NCI-H1436 treated with DMSO at 0.1 percent for 48 hours (cell line): ENCODE data around the gene NOTCH1.

Experiments
- DNase-seq: peaks from one replicate; lab custom pipeline; 2025; lab: John Stamatoyannopoulos, UW

NOTCH1 gene

DNA sequence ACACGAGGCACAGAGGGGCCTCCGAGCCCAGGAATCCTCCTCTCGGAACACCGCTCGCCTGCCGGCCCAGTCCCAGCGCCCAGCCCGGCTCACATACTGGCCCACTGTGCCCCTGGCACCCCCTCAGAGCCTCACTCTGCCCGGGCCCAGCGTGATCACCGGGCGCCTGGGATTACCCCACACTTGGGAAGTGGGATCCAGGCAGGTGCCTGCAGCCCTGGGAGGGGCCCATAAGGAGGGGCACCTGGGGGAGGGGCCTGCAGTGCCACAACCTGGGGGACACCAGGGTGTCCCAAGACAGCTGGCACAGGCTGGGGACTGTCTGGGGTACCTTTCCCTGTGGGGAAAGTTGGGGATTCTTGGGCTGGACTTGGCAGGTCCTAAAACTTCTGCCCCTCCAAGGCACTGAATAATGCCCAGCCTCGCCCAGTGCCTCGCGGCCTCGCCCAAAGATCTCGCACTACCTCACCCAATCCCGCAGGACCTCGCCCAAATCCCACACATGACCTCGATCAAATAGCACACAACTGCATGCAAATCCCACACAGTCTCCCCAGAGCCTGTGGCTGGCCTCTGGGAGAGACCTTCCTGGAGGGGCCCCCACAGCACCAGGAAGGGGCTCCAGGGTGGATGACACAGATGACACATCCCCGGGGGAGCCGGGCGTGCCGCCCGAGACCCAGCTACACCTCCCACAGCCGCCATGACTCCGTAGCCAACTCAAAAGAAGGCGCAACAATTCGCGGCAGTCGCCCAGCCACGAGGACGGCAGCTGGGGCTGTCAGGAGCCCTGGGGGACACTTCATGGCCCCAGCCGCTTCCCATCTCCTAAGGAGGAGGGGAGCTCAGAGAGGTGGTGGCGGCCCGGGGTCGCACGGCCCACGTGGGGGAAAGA lies 13.7 kb downstream of the NOTCH1 start:
- no peak for DNase-seq

DNA sequence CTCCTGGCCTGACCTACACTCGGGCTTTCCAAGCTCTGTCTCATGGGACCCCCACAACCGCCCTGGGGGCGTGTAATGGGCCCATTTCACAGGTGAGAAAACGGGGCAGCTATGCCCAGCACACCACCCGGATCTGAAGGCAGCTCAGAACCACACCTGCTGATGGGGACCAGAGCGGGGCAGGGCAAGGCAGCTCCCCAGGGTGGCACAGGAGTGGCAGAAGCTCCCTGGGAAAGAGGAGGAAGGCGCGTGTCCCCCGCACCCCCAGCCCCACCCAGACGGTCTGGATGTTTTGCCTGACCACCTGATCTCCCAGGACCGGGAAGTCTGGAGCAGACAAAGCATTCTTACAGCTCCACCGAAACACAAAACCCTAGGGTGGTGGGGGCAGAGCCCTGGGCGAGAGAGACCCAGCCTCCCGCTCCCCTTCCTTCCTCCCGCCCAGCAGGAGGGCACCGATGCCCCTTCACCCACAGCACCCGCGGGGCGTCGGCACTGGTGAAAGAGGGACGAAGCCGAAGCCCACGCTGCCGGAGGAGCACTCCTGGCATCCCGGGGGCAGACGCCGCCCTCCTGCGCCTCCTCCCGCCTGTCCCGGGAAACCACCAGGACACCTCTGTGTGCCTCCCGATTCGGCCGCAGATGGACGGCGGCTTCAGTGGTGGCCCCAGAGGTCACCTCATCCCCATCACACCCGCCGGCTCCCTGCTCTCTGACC lies 14.5 kb downstream of the NOTCH1 start:
- no peak for DNase-seq

DNA sequence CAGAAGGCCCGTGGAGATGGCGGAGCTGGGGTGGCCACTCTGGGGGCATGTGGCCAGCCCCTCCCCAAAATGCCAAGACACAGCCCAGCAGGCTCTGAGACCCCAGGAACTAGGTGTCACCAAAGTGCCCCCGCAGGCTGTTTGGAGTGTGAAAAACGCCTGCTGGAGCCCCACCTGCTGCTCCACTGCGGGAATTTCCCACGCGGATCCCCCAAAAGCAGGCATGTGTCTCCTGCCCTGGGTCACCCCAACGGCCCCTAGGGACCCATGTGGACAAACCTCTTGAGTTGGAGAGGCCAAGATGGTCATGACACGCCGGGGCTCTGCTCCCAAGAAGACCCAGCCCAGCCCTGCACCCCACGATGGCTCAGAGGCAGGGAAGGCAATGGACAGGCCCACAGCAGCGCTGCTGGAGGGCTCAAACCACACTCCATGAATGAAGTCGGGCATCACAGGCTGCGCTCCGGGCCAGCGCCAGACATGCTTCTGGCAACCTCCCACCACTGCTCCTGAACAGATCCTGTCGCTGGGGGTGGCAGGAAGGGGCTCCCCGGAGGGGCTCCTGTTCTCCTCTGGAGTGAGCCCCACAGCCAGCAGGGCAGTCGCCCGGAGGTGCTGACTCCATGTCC lies 15.3 kb downstream of the NOTCH1 start:
- DNase-seq: no peak

DNA sequence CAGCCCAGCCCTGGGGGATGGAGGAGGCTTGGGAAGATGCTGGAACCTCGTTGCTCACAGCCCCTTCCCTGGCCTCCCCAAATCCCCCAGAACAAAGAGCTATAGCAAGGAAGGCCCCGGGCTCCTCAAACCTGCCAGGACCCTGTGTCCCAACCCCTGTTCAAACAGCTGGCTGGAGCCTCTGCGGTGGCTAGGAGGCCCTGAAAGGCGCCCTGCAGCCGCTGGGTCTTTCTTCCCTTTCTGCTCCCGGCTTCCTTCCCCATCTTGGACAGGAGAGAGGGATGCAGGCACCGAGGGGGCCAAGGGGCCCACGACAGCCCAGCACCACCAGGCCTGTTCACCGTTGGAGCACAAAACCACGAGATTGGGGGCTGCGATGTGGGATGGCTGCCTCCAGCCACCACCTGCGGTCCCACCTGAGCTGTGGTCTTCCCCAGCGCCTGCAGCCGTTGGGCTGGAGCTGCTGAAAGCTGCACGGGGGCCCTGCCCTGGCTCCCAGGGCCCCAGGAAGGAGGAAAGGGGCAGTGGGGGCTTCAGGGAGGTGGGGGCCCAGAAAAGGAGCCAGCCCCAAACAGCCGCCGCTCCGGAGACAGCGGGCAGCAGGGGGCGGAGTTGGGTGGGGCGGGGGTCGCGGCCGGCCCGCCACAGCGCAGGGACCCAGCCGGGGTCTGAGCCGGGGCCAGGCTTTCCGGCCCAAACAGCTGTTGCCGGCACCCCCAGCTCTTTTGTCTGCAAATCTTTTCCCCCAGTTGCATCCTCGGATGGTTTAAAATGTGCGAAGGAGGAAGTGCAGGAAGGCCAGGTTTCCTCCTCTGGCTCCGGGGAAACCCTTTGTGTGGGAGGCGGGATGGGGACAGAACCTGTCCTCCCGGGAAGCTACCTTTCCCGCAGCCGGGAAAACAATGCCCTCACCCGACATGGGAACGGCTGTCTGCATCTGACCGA lies 16.1 kb downstream of the NOTCH1 start:
- no peak for DNase-seq

DNA sequence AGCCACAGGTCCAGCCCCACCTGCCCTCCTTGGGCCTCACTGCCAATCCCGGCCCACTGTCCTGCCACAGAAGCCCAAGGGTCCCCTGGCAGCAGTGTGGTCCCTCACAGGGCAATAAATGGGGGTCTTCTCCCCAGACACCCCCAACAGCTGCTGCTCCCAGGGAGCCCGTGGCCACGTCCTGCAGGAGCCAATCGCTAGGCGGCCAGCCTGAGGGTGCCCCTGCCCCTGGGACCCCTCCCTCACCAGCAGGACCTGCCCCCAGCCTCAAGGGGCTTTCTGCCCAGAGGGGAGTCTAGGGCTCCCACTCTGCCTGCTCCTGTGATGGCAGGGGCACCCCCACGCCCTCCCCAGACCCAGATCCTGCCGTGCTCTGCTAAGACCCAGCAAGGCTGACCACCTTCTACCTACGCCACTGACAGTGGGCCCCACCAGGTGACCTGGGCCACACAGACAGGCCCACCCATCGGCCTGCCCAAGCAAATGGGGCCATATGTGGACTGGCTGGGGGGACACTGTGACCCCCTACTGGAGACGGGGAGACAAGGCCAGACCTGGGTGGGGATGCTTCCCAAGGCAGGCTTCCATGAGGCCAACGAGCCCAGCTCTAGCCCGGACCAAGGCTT lies 17.0 kb downstream of the NOTCH1 start:
- no peak for DNase-seq

DNA sequence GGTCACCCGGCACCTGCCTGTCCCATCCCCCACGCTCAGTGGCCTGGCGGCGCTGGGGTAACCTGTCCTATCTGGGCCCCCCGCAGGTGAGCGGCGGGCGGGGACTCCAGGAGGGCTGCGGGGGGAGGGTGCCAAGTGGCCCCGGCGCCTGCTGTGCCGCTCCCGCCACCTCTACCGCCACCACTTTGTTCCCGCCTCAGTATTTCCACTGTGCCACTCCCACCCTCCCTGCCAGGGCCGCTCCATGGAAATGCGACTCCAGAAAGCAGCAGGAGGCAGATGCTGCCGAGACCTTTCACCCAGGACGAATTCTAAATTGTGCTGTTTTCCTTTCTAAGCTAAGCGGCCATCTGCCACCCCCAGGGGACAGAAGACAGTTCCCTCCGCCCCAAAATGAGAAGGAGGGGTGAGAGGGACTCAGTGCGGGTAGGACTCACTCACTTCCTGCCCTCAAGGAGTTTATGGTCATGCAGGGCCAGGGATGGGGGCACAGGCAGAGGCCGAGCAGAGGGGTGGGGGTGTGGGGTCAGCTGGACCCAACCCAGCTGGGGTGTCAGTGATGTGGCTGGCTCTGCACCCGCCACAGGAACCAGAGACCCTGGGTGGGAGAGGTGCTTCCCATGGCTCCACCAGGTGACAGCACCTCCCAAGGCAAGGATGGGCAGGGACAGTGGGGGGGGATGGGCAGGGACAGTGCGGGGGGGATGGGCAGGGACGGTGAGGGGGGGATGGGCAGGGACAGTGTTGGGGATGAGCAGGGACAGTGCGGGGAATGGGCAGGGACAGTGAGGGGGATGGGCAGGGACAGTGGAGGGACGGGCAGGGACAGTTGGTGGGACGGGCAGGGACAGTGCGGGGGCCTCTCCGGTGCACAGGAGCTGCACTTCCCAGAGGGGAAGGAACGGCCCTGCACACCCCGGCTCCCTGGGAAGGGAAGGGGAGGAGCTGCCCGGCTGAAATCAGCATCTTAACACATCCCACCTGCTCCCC lies 17.8 kb downstream of the NOTCH1 start:
- no peak for DNase-seq

DNA sequence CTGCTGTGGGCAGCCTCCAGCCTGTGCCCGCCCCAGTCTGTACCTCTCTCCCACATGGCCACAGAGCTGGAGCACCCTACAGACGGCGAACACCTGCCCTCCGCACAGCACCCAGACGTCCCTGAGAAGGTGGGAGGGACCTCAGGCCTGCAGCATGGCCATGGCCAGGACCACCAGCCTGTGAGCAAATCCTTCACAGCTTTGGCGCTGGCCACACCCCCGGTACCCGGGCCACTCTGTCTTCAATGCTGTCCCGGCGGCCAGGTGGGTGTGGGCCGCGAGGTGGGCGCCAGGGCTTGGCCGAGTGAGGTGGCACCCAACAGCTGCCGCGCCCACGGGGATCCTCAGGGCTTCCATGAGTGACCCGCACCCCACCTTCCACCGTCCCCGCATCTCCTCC lies 18.7 kb downstream of the NOTCH1 start:
- no peak for DNase-seq

DNA sequence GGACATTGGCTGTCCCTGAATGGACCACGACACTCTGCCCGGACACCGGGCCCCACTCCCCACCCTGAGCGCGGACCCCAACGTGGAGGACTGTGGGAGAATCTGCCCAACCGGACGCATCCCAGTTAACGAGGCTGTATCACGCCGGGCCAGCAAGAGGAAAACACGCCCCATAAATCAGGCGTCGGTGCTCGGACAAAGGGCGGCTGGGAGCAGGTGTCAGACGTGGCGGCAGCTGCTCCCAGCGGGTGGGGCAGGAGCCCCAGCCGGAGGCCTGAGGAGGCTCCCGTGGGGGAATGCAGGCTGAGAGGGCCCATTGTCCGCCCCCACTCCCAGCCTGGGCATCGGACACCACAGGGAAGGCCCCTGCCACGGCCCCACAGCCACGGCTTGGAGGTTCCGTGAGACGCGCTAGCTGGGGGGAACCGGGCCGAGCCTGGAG lies 19.2 kb downstream of the NOTCH1 start:
- DNase-seq: no peak

DNA sequence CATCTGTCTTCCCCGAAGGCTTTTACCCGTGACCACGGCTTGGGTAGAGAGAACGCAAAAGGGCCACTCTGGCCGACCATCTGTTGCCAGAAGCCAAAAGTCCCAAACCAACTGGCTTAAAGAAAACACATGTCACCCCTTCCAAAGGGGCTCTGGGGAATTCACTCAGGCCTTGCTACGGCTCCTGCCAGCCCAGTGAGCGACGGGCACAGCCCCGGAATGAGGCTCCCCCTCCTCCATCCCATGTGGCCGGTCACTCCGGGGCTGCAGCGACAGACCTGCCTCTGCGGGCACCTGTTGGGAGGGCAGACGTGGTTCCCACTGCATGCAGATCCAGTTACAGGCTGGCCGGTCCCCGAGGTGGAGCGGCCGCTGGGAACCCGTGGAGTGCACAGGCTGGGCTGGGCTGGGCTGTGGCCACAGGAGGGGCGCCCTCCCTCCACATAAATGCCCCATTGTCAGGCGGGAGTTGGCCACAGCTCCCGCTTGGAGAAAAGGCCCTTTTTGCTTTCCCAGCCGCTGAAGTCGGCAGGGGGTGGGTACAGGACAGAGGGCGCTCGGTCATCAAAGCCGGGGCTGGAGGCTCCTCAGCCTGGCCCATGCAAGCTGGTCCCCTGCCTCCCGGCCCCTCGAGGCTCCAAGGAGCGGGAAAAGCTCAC lies 19.9 kb downstream of the NOTCH1 start:
- DNase-seq: no peak

DNA sequence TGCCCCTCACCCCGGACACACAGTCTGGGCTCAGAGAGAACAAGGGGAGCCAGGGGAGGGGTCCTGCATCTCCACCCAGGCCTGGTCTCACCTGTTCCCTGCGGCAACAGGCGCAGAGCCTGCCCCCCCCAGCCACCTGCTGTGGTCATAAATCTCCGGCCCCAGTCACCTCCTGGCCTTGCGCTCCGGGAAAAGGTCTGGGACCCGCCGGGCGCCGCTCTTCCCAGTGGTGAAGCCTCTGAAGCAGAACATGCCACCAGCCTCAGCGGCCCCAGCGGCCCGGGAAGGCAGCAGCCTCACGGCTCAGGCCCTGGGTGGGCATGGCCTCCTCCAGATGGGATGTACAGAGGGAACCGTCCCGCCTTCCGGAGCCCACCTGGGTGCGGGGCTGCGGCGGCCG lies 20.6 kb downstream of the NOTCH1 start:
- DNase-seq: no peak

DNA sequence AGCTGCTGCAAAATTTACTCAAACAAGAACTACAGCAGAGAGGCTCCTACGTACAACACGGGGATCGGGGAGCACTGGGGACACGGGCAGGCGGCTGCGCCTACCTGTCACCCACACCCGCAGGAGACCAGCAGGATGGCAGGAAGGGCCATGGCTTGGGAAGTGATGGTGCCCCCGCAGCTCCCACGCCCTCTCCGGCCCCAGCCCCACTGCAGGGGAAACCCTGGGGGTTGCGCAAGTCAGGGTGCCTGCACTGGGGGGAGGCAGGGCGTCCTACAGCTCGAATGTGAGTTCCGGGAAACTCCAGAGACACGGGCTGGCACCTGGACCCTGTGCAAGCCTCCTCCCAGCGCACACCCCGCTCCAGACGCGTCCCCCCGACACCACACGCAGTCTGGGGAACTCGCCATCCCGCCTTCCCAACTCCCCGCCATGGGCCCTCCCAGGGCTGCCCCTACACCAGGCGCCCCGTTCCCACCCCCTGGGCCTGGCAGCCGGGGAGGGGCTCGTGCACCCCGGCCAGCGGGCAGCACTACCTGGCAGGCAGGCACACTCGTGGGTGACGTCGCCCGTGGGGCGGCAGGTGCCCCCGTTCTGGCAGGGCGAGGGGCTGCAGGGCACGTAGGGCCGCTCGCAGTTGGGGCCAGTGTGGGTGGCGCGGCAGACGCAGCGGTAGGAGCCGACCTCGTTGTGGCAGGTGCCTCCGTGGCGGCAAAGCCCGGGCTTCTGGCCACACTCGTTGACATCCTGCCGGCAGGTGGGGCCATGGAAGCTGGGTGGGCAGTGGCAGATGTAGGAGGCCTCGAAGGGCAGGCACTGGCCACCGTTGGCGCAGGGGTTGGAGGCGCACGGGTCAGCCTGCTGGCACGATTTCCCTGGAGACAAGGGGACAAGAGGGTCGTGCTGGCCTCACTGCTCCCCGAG lies 23.3 kb downstream of the NOTCH1 start:
- no peak for DNase-seq

DNA sequence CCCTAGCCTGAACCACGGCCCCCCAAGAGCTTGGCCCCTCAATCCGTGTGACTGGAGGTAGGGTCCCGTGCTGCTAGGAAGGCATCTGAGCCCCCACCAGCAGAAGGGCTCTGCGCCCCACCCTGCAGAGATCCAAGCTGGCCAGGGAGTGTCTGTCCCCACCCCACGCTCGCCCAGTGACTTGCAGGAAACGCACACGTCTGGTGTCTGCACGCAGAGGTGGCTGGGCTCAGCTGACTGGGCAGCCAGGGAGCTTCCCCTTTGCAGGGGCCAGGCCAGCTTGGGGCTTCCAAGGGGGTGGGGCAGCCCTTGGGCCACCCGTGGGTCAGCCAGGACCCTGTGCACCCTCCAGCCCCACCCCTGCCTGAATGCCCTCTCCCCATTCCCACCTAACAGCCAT lies 24.3 kb downstream of the NOTCH1 start:
- DNase-seq: no peak

DNA sequence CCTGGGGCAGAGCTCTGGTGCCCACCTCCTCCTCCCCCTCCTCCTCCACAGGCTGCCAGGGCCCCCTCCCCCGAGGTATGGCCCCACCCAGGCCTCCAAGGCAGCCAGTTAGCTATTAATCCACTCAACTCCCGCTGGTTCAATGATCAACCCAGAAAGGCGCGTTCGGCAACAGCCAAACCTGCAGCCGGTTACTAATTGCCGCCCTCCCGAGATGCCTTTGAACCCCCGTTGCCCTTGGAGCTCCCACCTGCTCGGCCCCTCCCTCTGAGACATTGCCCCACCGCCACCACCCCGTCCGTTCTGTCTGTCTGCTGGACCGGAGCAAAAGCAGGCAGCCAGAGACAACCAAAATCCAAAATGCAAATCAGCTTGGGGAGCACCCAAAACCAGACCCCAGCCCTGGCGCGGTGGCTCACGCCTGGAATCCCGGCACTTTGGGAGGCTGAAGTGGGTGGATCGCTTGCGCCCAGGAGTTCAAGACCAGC lies 25.8 kb downstream of the NOTCH1 start:
- DNase-seq: no peak

DNA sequence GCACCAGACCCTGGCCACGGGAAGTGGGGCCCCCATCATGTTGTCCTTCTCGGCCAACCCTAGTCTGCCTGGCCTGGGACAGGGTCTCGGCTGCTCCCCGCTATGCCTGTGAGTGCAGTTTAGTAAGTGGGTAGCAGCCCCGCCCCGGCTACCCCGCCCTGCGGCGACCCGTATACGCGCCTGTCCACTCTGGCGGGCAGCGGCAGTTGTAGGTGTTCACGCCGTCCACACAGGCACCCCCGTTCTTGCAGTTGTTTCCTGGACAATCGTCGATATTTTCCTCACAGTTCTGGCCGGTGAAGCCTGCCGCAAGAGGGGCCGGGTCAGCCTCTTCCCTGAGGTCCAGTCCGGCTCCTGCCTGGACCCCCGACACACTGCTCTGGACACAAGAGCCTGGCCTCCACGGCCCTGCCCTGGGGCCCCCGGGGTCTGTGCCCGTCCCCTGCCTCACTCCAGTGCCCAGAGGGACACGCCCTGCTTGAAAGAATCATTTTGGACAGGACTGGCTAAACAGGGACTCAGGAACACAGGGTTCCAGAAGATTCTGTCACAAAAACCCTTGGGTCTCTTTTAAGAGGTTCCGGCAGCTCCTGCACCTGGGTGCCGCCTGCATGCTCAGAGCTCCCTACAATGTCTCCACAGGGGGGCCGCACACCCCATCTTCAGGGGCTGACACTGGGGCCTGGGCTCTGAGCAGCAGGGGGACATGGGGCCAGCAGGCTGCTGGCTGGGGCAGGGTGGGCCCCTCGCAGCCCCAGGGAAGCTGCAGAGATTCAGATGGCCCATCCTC lies 26.4 kb downstream of the NOTCH1 start:
- DNase-seq: no peak

DNA sequence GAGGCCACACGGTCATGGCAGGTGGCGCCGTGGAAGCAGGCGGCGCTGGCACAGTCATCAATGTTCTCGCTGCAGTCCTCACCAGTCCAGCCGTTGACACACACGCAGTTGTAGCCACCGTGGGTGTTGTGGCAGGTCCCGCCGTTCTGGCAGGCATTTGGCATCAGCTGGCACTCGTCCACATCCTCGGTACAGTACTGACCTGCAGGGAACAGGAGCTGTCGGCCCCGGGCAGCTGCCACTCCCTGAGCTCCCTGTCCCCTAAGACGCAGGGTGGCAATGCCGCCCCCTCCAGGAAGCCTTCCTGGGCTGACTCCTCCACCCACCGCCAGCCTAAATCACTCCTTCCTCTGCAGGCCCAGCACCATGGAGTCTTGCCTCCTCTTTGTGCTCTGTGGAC lies 27.2 kb downstream of the NOTCH1 start:
- DNase-seq: no peak

DNA sequence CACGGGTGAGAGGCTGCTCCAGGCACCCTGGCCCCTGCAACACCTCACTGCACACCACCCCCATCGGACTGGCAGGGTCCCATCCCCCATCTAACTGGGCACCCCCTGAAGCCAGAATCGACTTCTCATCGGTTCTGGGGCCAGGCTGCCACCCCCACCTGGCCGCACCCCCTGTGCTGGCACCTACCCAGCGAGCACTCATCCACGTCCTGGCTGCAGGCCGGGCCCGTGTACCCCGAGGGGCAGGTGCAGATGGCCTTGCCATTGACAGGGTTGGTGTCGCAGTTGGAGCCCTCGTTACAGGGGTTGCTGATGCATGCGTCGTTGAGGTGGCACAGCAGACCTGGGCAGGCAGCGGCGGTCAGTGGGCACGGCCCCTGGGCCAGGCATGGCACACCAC lies 27.9 kb downstream of the NOTCH1 start:
- DNase-seq: no peak

DNA sequence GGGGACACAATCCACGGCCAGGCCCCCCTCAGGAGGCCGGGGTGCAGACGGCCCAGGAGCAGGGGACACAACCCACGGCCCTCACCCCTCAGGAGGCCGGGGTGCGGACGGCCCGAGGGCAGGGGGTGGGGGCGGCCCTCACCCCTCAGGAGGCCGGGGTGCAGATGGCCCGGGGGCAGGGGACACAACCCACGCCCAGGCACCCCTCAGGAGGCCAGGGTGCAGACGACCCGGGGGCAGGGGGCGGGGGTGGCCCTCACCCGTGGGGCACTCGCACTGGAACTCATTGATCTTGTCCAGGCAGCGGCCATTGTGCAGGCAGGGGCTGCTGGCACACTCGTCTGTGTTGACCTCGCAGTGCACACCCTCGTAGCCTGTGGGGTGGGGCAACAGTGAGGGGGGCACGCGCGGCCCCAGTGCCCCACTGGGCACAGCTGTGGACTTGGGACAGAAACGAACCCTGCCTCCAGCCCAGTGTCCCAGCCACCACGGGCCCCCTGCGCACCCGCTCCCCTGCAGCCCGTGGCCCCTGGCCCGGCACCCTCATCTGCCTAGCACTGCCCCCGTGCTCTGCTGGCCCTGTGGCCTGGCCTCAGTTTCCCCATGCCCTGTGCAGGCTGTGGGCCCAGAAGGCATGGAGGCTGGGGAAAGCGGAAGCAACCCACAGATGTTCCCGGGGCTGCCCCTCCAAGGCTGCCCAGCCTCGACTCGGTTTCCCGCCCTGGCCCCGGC lies 28.7 kb downstream of the NOTCH1 start:
- no peak for DNase-seq
